Fibroblast of lung (primary cell): ENCODE measurements around the gene FAM234B. TPM values are rescaled to one million over a fixed set of nuclear protein-coding genes. Genes with fewer than 3 reads are reported as not detected.

Experiments used
- DNase-seq, 2 donors: peaks; one replicate each; pipeline versions ENCODE4 v3.0.0 to v3.0.0-alpha.2; 2010; ENCODE audit warnings: low read depth in 2 of 2
- H2AFZ ChIP-seq: 2 replicates; pipeline ENCODE4 v1.5.1; 2012; ENCODE audit warnings: low read length, control low read depth, inconsistent platforms
- H3K27ac ChIP-seq: 2 replicates; pipeline ENCODE4 v1.5.1; 2011; ENCODE audit warnings: low read length, control low read depth; ENCODE audit not compliant: insufficient read depth
- H3K27me3 ChIP-seq: 2 replicates; pipeline ENCODE4 v1.5.1; 2011; ENCODE audit warnings: mild to moderate bottlenecking, low read length; ENCODE audit not compliant: control insufficient read depth, insufficient read depth
- H3K36me3 ChIP-seq: 2 replicates; pipeline ENCODE4 v1.5.1; 2011; ENCODE audit warnings: low read length; ENCODE audit not compliant: control insufficient read depth, insufficient read depth
- H3K4me1 ChIP-seq: 2 replicates; pipeline ENCODE4 v1.5.1; 2011; ENCODE audit warnings: low read length; ENCODE audit not compliant: control insufficient read depth, insufficient read depth; ENCODE audit errors: extremely low read depth
- H3K4me2 ChIP-seq: 2 replicates; pipeline ENCODE4 v1.5.1; 2011; ENCODE audit warnings: low read length, control low read depth; ENCODE audit not compliant: insufficient read depth; ENCODE audit errors: extremely low read depth
- H3K4me3 ChIP-seq, 4 experiments: fragments of 200-600 bp in 1 of 4; sonication (generic) in 1 of 4; replicated peaks in 1 of 4; 2 replicates each; pipeline ENCODE4 v1.5.1; 2011 to 2016; ENCODE audit warnings: low read length in 4 of 4, low read depth in 3 of 4, mild to moderate bottlenecking in 3 of 4, control low read depth in 2 of 4, inconsistent platforms in 1 of 4, mixed read lengths in 1 of 4; ENCODE audit not compliant: insufficient read depth in 1 of 4; ENCODE audit errors: control extremely low read depth in 1 of 4
- H3K79me2 ChIP-seq: 2 replicates; pipeline ENCODE4 v1.5.1; 2012; ENCODE audit warnings: mild to moderate bottlenecking, low read length, inconsistent platforms; ENCODE audit not compliant: control insufficient read depth, insufficient read depth
- H3K9ac ChIP-seq: 2 replicates; pipeline ENCODE4 v1.5.1; 2011; ENCODE audit warnings: mild to moderate bottlenecking, low read length, control low read depth; ENCODE audit not compliant: insufficient read depth
- H3K9me3 ChIP-seq: 2 replicates; pipeline ENCODE4 v1.5.1; 2012; ENCODE audit warnings: low read depth, low read length; ENCODE audit not compliant: control insufficient read depth, insufficient read depth
- H4K20me1 ChIP-seq: 2 replicates; pipeline ENCODE4 v1.5.1; 2011; ENCODE audit warnings: low read length; ENCODE audit not compliant: control insufficient read depth, insufficient read depth; ENCODE audit errors: extremely low read depth
- EZH2 ChIP-seq: IDR thresholded peaks from 2 replicates; pipeline ENCODE4 v1.5.1; 2012; ENCODE audit warnings: low read length, control low read depth, mild to moderate bottlenecking; ENCODE audit errors: missing control alignments
- polyA plus RNA-seq, 2 donors: library from polyadenylated mRNA; depleted of rRNA in 1 of 2; stranded (reverse) in 1 of 2; unstranded in 1 of 2; fragments of >200 nt; gene quantifications; 2 replicates each; pipeline ENCODE4 v1.2.1, GENCODE V29; 2011 to 2012; ENCODE audit warnings: missing spikeins in 1 of 2
- total RNA-seq: library from RNA; depleted of rRNA; stranded (reverse); fragments of >200 nt; gene quantifications from 2 replicates; pipeline ENCODE4 v1.2.1, GENCODE V29; 2014
- TF ChIP-seq, protein P1 (sequence below), 2 donors: IDR thresholded peaks in 1 of 2; conservative IDR thresholded peaks in 1 of 2; 1 replicate in 1 of 2; 2 replicates in 1 of 2; pipeline ENCODE4 v1.5.1; 2011 to 2012; ENCODE audit warnings: low read length in 2 of 2, control low read depth in 1 of 2, inconsistent platforms in 1 of 2, low read depth in 1 of 2, mild to moderate bottlenecking in 1 of 2

FAM234B gene
- total and polyA plus RNA-seq, 2 donors (not counting 1 experiment from before 2014, with no cell fraction given) = 7.3 to 10.4 TPM

DNA sequence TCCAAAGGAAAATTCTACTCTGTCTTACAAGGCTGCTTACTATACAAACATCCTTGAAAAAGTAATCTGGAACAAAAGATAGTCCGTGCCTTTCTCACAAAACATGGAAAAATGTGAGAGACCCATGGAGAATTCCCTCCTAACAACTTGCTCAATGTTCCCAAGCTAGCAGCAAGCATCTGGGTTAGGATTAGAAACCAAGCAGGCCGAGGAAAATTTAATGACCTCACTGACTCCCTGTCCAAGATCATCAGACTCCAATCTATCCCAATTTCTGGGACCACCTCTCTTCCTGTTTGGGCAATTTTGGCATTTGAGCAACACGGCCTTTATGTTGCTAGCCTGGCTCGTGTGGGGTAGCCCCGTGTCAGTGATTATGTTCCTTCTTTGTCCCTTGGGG is 77.4 kb downstream of the FAM234B start:
- H3K79me2 ChIP-seq = no peaks in the 10 kb centered on the region
- no peak for TF ChIP-seq EZH2
- TF ChIP-seq, protein P1, sequence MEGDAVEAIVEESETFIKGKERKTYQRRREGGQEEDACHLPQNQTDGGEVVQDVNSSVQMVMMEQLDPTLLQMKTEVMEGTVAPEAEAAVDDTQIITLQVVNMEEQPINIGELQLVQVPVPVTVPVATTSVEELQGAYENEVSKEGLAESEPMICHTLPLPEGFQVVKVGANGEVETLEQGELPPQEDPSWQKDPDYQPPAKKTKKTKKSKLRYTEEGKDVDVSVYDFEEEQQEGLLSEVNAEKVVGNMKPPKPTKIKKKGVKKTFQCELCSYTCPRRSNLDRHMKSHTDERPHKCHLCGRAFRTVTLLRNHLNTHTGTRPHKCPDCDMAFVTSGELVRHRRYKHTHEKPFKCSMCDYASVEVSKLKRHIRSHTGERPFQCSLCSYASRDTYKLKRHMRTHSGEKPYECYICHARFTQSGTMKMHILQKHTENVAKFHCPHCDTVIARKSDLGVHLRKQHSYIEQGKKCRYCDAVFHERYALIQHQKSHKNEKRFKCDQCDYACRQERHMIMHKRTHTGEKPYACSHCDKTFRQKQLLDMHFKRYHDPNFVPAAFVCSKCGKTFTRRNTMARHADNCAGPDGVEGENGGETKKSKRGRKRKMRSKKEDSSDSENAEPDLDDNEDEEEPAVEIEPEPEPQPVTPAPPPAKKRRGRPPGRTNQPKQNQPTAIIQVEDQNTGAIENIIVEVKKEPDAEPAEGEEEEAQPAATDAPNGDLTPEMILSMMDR (conservative IDR thresholded peaks at IDR 0.05 in 1 of 2, IDR thresholded peaks at IDR 0.05 in 1 of 2; ENCODE audit: low read depth in 1 of 2, low read length in 2 of 2) = no peak
- peaks cover 9% of the 10 kb centered on the region for H3K4me1 ChIP-seq
- H4K20me1 ChIP-seq = no peaks in the 10 kb centered on the region
- H3K9me3 ChIP-seq = no peaks in the 10 kb centered on the region
- H3K36me3 ChIP-seq = no peaks in the 10 kb centered on the region
- no peak overlapping the region for H3K4me3 ChIP-seq
- no peak for DNase-seq
- no peak overlapping the region for H3K9ac ChIP-seq
- H3K4me2 ChIP-seq = no peak overlapping the region
- no peak overlapping the region for H3K27ac ChIP-seq
- no peak overlapping the region for H2AFZ ChIP-seq
- H3K27me3 ChIP-seq = no peaks in the 10 kb centered on the region

- H3K4me3 ChIP-seq = no peak overlapping the region
- no peaks in the 10 kb centered on the region for H3K79me2 ChIP-seq
- no peak overlapping the region for H3K9ac ChIP-seq
- no peaks in the 10 kb centered on the region for H3K9me3 ChIP-seq
- no peaks in the 10 kb centered on the region for H3K27me3 ChIP-seq
- DNase-seq = peak; percentile 34 to 69
- no peaks in the 10 kb centered on the region for H3K36me3 ChIP-seq
- no peak overlapping the region for H3K27ac ChIP-seq
- no peaks in the 10 kb centered on the region for H4K20me1 ChIP-seq
- H3K4me2 ChIP-seq = no peak overlapping the region
- H3K4me1 ChIP-seq = peaks cover 6% of the 10 kb centered on the region
- H2AFZ ChIP-seq = no peak overlapping the region
- TF ChIP-seq, protein P1 (conservative IDR thresholded peaks at IDR 0.05 in 1 of 2, IDR thresholded peaks at IDR 0.05 in 1 of 2; ENCODE audit: low read depth in 1 of 2, low read length in 2 of 2) = no peak
- no peak for TF ChIP-seq EZH2
Observed at GRCh38 chr12:13124656-13125505, 80.7 kb downstream of the FAM234B start.

DNA sequence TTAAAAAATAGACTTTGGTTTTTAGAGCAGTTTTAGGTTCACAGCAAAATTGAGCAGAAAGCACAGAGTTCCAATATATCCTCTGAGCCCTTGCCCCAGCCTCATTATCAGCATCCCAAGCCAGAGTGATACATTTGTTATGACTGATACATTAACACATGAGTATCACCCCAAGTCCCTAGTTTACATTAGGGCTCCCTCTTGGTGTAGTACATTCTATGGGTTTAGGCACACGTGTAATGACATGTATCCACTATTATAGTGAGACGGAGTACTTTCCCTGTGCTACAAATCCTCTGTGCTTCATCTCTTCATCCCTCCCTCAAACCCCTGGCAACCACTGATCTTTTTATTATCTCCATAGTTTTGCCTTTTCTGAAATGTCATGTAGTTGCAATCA is 81.8 kb downstream of the FAM234B start:
- H3K4me3 ChIP-seq = no peak overlapping the region
- DNase-seq = no peak
- no peaks in the 10 kb centered on the region for H3K36me3 ChIP-seq
- no peak overlapping the region for H2AFZ ChIP-seq
- H3K9ac ChIP-seq = no peak overlapping the region
- H3K4me1 ChIP-seq = peaks cover 6% of the 10 kb centered on the region
- H4K20me1 ChIP-seq = no peaks in the 10 kb centered on the region
- H3K4me2 ChIP-seq = no peak overlapping the region
- TF ChIP-seq, protein P1 (conservative IDR thresholded peaks at IDR 0.05 in 1 of 2, IDR thresholded peaks at IDR 0.05 in 1 of 2; ENCODE audit: low read depth in 1 of 2, low read length in 2 of 2) = no peak
- TF ChIP-seq EZH2 = no peak
- no peaks in the 10 kb centered on the region for H3K9me3 ChIP-seq
- no peaks in the 10 kb centered on the region for H3K27me3 ChIP-seq
- H3K27ac ChIP-seq = no peak overlapping the region
- no peaks in the 10 kb centered on the region for H3K79me2 ChIP-seq
